ENCODE results near the gene MAPK7.

Gene MAPK7

GRCh38 chr17:19424934-19425868 is 46.9 kb downstream of the MAPK7 start:
- no peak for DNase-seq

- no peak for DNase-seq
Measured at GRCh38 chr17:19426631-19427030, 48.3 kb downstream of the MAPK7 start.

GRCh38 chr17:19431691-19432090 is 53.4 kb downstream of the MAPK7 start:
- DNase-seq: no peak

All from NK-92 treated with Interleukin-12 subunit alpha and Interleukin-12 subunit beta, amount 100 ng/mL, for 24 hours (cell line).